GM12891 (cell line): Measurements from ENCODE around the gene SLX4IP.
A peak's percentile ranks its signal among the peaks of the same experiment; 100 is the strongest.

ENCODE experiments used
- DNase-seq: peaks from one replicate; pipeline ENCODE4 v3.0.0; 2011; ENCODE audit warnings: low spot score; ENCODE audit not compliant: insufficient read length
- FAIRE-seq: peaks from 2 replicates; lab custom pipeline; 2011; peaks lifted over from hg19 to GRCh38; lab: Jason Lieb, UNC
- PAX5 ChIP-seq: IDR thresholded peaks from 2 replicates; pipeline ENCODE4 v1.6.1; 2011; ENCODE audit warnings: low read length, moderate library complexity, mild to moderate bottlenecking; ENCODE audit not compliant: insufficient read depth, severe bottlenecking
- POLR2A ChIP-seq: IDR thresholded peaks from 2 replicates; pipeline ENCODE4 v1.6.1; 2011; ENCODE audit warnings: low read depth, low read length, control low read depth
- POLR2AphosphoS5 ChIP-seq: IDR thresholded peaks from 2 replicates; pipeline ENCODE4 v1.6.1; 2011; ENCODE audit warnings: low read depth, low read length, control low read depth
- POU2F2 ChIP-seq: IDR thresholded peaks from 2 replicates; pipeline ENCODE4 v1.6.1; 2011; ENCODE audit warnings: low read depth, mild to moderate bottlenecking, control low read depth, low read length, moderate library complexity
- SPI1 ChIP-seq: IDR thresholded peaks from 2 replicates; pipeline ENCODE4 v1.6.1; 2011; ENCODE audit warnings: low read depth, low read length, control low read depth
- TAF1 ChIP-seq: IDR thresholded peaks from 2 replicates; pipeline ENCODE4 v1.6.1; 2011; ENCODE audit warnings: low read depth, low read length, control low read depth

SLX4IP gene

GRCh38 chr20:10490706-10491105 is 55.6 kb downstream of the SLX4IP start:
- no peak for TF ChIP-seq SPI1
- TF ChIP-seq POLR2AphosphoS5: no peak
- no peak for TF ChIP-seq POLR2A
- no peak for TF ChIP-seq PAX5
- FAIRE-seq (peak; percentile 54), DNase-seq (no peak)

- DNase-seq (no peak), FAIRE-seq (no peak)
- TF ChIP-seq POLR2AphosphoS5 (no peak), SPI1 (no peak), POLR2A (no peak), TAF1 (no peak), PAX5 (no peak), POU2F2 (no peak)
Measured at GRCh38 chr20:10492065-10492464, 57.0 kb downstream of the SLX4IP start.

DNA sequence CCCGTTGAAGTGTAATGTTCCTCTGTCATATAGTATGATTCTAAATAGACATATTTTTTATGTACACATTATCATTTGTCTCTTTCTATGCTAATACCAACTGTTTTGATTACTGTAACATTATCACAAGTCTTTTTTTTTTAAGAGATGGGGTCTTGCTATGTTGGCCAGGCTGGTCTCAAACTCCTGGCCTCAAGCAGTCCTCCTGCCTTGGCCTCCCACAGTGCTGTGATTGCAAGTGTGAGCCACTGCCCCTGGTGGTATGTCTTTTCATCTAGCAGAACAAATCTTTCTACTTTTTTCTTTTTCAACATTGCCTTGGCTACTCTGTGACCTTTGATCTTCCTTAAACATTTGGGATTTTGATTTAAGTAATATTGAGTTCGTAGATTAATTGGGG is 57.7 kb downstream of the SLX4IP start:
- no peak for DNase-seq
- no peak for FAIRE-seq
- TF ChIP-seq POLR2A (no peak), SPI1 (no peak)

DNA sequence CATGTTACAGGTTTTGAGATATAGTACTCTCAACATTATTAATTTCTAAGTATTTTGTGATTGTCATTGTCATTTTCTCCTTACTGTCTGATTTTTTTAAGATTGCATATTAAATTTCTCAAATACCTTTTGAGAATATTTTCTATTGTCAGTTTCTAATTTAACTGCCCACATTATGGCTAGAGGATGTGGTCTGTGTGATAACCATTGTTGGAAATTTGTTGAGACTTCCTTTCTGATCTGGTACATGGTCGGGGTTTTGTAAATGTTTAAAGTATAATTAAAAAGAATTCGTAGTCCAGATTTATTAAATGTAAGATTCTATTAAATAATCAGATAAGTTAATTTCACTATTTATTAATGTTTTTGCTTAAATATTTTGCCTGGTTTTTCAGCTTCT is 60.1 kb downstream of the SLX4IP start:
- FAIRE-seq: no peak

DNA sequence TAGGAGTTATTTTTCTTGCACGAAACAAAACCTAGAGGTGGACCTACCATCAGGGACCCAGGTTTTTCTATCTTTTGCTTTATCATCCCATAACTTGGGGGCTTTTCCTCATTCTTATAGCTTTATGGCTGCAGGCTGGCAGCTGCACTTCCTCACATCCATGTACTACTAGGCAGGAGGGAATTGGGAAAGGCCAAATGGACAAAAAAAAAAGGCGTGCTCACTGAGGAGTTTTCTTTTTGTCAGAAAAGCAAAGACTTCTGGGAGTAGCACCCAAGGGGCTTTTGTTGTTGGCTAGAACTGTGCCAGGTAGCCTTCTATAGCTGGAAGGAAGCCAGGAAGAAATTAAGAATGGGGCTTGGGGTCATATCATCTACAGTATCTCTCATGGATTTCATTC is 61.4 kb downstream of the SLX4IP start:
- TF ChIP-seq SPI1: no peak
- no peak for TF ChIP-seq POLR2AphosphoS5
- TF ChIP-seq POLR2A: no peak
- TF ChIP-seq POU2F2: no peak
- TF ChIP-seq PAX5: no peak
- no peak for TF ChIP-seq TAF1
- FAIRE-seq (no peak), DNase-seq (no peak)

More for the DNA sequence above, 60.1 kb downstream of the SLX4IP start:
- TF ChIP-seq SPI1: no peak
- no peak for TF ChIP-seq POLR2AphosphoS5
- no peak for TF ChIP-seq POU2F2
- no peak for TF ChIP-seq TAF1
- TF ChIP-seq PAX5: no peak
- TF ChIP-seq POLR2A: no peak
- DNase-seq: no peak

DNA sequence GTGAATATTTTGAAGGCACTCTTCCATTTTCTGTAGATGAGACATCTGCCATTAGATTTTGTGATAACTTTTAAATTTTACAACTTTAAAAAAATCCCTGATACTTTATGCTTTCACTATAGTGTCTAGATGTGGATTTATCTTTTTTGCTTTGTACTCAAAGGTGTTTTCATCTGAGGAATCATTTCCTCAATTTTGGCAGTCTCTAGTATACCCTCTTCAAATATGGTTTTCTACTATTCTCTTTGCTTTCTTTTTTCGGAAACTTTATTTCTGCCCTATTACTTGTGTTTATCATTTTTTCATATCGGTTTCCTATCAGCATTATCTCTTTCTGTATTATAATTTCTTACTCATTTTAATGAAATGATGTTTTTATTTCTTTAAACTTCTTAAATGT is 62.2 kb downstream of the SLX4IP start:
- FAIRE-seq (no peak), DNase-seq (no peak)
- TF ChIP-seq SPI1: no peak
- TF ChIP-seq TAF1: no peak
- TF ChIP-seq PAX5: no peak
- TF ChIP-seq POLR2AphosphoS5: no peak
- TF ChIP-seq POLR2A: no peak
- no peak for TF ChIP-seq POU2F2

DNA sequence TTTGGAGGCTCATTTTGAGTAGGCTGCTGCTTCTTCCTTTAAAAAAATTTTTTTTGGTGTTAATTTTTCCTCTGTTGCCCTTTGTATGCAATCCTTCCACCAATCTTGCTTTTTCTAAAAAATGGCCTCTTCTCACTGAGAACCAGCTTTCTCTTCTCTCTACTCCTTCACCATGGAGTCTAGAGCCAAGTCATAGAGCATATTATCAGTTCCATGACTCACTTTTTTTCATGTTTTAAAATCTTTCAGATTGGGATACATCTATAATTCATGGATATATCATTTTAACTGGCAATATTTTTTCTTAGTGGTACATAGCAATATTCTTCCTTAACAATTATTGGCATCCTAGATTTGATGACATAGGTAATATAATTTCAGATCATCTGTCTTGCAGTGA is 62.7 kb downstream of the SLX4IP start:
- FAIRE-seq: no peak
- no peak for DNase-seq
- TF ChIP-seq POLR2AphosphoS5: no peak
- no peak for TF ChIP-seq TAF1
- TF ChIP-seq POU2F2: no peak
- no peak for TF ChIP-seq SPI1
- TF ChIP-seq PAX5: no peak
- no peak for TF ChIP-seq POLR2A

DNA sequence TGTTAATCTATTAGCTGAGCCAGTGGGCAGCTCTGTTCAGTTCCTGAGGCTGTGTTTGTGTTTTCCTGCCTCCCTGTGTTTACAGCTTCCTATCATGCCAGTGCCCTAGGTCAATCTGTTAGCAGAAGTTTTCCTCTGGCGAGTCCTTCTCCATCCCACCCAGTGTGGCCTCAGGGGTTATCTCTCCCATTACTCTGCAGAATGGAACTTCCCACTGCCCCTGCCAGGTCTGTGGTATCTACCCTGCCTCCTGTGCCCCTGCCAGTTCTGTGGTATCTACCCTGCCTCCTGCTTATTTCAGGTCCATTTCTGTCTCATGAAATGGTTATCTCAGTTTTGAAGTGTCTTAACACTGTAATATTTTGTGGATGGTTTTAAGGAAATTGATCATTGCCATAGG is 63.1 kb downstream of the SLX4IP start:
- TF ChIP-seq POU2F2 (no peak), PAX5 (no peak), TAF1 (no peak), POLR2A (no peak), POLR2AphosphoS5 (no peak), SPI1 (no peak)
- DNase-seq (no peak), FAIRE-seq (peak; percentile 31)

GRCh38 chr20:10501402-10501801 is 66.3 kb downstream of the SLX4IP start:
- TF ChIP-seq SPI1 (peak; percentile 38; the same call in 1 of the 2 replicates), PAX5 (no peak)
- FAIRE-seq (peak; percentile 57), DNase-seq (no peak)

GRCh38 chr20:10502098-10502526 is 67.0 kb downstream of the SLX4IP start:
- peak; percentile 60 for FAIRE-seq
- TF ChIP-seq PAX5: no peak
- TF ChIP-seq POLR2A: no peak
- no peak for TF ChIP-seq POLR2AphosphoS5
- no peak for TF ChIP-seq SPI1
- TF ChIP-seq TAF1: no peak
- no peak for TF ChIP-seq POU2F2
- DNase-seq: no peak

DNA sequence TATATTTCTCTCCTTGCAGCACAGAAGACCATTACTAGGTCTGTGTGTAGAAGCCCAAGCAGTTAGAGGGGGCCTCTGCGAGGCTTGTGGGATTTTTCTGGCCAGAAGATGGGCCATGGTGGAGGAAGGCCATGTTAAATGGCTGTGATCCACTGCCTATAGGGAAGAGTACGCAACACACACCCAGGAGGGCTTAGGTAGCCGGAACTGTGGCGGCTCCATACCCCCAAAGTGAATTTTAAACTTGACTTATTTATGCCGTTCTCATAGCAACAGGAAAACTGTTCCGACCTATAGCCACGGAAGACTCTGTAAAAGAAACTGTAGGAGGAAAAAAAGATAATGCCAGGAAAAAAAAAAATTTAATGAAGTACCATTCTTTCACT is 69.5 kb downstream of the SLX4IP start:
- no peak for TF ChIP-seq POU2F2
- no peak for TF ChIP-seq SPI1
- no peak for TF ChIP-seq PAX5
- no peak for TF ChIP-seq POLR2A
- TF ChIP-seq TAF1: no peak
- no peak for TF ChIP-seq POLR2AphosphoS5
- DNase-seq (no peak), FAIRE-seq (no peak)
